Measurements from ENCODE around the gene BMPER.

- TF ChIP-seq CTCF (conservative IDR thresholded peaks at IDR 0.05 in 1 of 2, IDR thresholded peaks at IDR 0.05 in 1 of 2; ENCODE audit: extremely low read depth in 1 of 2, insufficient read depth in 1 of 2, low read depth in 1 of 2, low read length in 2 of 2): no peak
- no peak for TF ChIP-seq EZH2 (IDR thresholded peaks at IDR 0.05; ENCODE audit: borderline replicate concordance, low read length)
Measured at GRCh38 chr7:34109936-34110780, 204.8 kb downstream of the BMPER start.

Measured in mammary epithelial cell (primary cell).